Neutrophil (primary cell): ENCODE data around the gene RDH13.
"Not testable (repeated sequence)": the region's sequence is repeated elsewhere in the genome, so short reads cannot be mapped to it uniquely, and the experiment has no call there.

ENCODE experiments used
- H3K27ac ChIP-seq: fragments of 200-600 bp; sonication (generic); 2 replicates; pipeline ENCODE4 v1.5.1; 2016; ENCODE audit warnings: mild to moderate bottlenecking, moderate library complexity
- H3K27me3 ChIP-seq: fragments of 200-600 bp; sonication (generic); 2 replicates; pipeline ENCODE4 v1.6.0; 2016; ENCODE audit warnings: mild to moderate bottlenecking
- H3K36me3 ChIP-seq: fragments of 200-600 bp; sonication (generic); 2 replicates; pipeline ENCODE4 v1.5.1; 2017
- H3K4me1 ChIP-seq, 2 experiments: fragments of 200-600 bp in 1 of 2; sonication (generic) in 1 of 2; 1 replicate in 1 of 2; 2 replicates in 1 of 2; pipeline versions ENCODE4 v1.5.1 to v1.6.1; 2013 to 2016; ENCODE audit warnings: low read depth in 1 of 2, low read length in 1 of 2, mild to moderate bottlenecking in 1 of 2, moderate library complexity in 1 of 2; ENCODE audit not compliant: control insufficient read depth in 1 of 2, insufficient read depth in 1 of 2
- H3K4me3 ChIP-seq, 2 experiments: fragments of 200-600 bp in 1 of 2; sonication (generic) in 1 of 2; 1 replicate in 1 of 2; 2 replicates in 1 of 2; pipeline ENCODE4 v1.5.1; 2013 to 2016; ENCODE audit warnings: low read depth in 1 of 2, low read length in 1 of 2, mild to moderate bottlenecking in 1 of 2, moderate library complexity in 1 of 2
- H3K9me3 ChIP-seq: fragments of 200-600 bp; sonication (generic); 2 replicates; pipeline ENCODE4 v1.5.1; 2016
- CTCF ChIP-seq: fragments of 200-600 bp; sonication (generic); IDR thresholded peaks from 2 replicates; pipeline ENCODE4 v1.5.1; 2016; ENCODE audit warnings: antibody characterized with exemption

The RDH13 gene

GRCh38 chr19:55042344-55042678, 20.6 kb downstream of the RDH13 start:
- Histone ChIP-seq H3K27me3 (peaks cover 60% of the 10 kb centered on the region), H3K4me3 (no peak overlapping the region), H3K27ac (no peak overlapping the region), H3K36me3 (no peaks in the 10 kb centered on the region), H3K4me1 (no peaks in the 10 kb centered on the region), H3K9me3 (no peaks in the 10 kb centered on the region)
- TF ChIP-seq CTCF, result no peak

DNA sequence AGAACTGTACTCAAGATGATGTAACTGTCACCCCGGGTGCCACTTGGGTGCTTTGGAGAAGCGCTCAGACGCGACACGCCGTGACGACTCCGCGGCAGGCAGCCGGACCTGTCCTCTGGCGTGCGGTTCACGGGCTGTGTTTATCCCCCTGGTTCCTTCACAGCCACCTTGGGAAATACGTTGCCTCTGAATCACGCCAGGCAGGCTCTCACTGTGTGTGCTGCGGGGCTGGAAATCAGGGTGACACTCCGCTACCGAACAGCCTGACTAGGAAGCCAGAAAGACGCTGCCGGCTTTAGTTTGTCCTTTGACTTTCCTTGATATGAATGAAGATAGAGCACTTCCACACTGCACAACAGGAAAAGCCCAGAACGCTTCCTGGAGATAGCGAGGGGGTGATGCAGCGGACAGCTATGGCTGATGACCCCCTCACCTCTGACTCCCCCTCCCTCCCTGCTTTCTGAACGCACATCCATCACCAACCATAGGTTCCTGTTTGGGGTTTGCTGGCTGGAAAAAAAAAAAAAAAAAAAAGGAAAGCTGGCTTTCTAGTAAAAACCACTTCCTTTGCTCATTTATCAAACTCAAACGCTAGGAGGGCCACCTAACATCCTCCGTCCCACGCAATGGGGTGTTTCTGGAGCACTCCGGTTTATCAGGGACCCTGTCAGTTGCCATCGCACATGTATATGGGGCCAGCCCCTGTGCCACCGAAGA, 21.2 kb downstream of the RDH13 start:
- H3K9me3 ChIP-seq, result no peaks in the 10 kb centered on the region
- H3K36me3 ChIP-seq, result no peaks in the 10 kb centered on the region
- TF ChIP-seq CTCF, result no peak
- no peak overlapping the region for H3K4me3 ChIP-seq
- H3K4me1 ChIP-seq, result no peaks in the 10 kb centered on the region
- H3K27ac ChIP-seq, result no peak overlapping the region
- H3K27me3 ChIP-seq, result peaks cover 60% of the 10 kb centered on the region

GRCh38 chr19:55041244-55041626, 21.7 kb downstream of the RDH13 start:
- Histone ChIP-seq H3K27ac (no peak overlapping the region), H3K27me3 (peaks cover 60% of the 10 kb centered on the region), H3K36me3 (no peaks in the 10 kb centered on the region), H3K4me3 (no peak overlapping the region), H3K4me1 (no peaks in the 10 kb centered on the region), H3K9me3 (no peaks in the 10 kb centered on the region)
- TF ChIP-seq CTCF, result no peak

DNA sequence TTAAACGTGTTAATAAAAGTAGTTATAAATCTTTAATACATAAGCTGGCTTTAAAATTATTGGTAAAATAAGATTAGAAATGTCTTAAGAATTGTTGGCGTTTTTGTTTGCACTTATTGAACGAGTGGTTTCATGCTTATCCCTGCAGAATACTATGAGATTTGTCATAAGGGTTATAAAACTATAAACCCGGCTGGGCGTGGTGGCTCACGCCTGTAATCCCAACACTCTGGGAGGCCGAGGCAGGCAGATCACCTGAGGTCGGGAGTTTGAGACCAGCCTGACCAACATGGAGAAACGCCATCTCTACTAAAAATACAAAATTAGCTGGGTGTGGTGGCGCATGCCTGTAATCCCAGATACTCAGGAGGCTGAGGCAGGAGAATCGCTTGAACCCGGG, 22.3 kb downstream of the RDH13 start:
- not testable (repeated sequence) for H3K27ac ChIP-seq, H3K4me3 ChIP-seq, H3K9me3 ChIP-seq, H3K4me1 ChIP-seq, H3K36me3 ChIP-seq
- peaks cover 60% of the 10 kb centered on the region for H3K27me3 ChIP-seq

GRCh38 chr19:55037603-55038002, 25.3 kb downstream of the RDH13 start:
- H3K27me3 ChIP-seq, result peaks cover 51% of the 10 kb centered on the region
- H3K27ac ChIP-seq, H3K9me3 ChIP-seq, H3K36me3 ChIP-seq, H3K4me1 ChIP-seq, H3K4me3 ChIP-seq: not testable (repeated sequence)

- TF ChIP-seq CTCF, result no peak
- no peak overlapping the region for H3K27ac ChIP-seq
- no peaks in the 10 kb centered on the region for H3K9me3 ChIP-seq
Observed at GRCh38 chr19:55036058-55036457, 26.9 kb downstream of the RDH13 start.

GRCh38 chr19:55034751-55035150, 28.2 kb downstream of the RDH13 start:
- TF ChIP-seq CTCF, result no peak
- H3K4me1 ChIP-seq, result no peaks in the 10 kb centered on the region

More at GRCh38 chr19:55036058-55036457, 26.9 kb downstream of the RDH13 start:
- Histone ChIP-seq H3K27me3 (peaks cover 35% of the 10 kb centered on the region), H3K36me3 (no peaks in the 10 kb centered on the region), H3K4me1 (no peaks in the 10 kb centered on the region), H3K4me3 (no peak overlapping the region)

DNA sequence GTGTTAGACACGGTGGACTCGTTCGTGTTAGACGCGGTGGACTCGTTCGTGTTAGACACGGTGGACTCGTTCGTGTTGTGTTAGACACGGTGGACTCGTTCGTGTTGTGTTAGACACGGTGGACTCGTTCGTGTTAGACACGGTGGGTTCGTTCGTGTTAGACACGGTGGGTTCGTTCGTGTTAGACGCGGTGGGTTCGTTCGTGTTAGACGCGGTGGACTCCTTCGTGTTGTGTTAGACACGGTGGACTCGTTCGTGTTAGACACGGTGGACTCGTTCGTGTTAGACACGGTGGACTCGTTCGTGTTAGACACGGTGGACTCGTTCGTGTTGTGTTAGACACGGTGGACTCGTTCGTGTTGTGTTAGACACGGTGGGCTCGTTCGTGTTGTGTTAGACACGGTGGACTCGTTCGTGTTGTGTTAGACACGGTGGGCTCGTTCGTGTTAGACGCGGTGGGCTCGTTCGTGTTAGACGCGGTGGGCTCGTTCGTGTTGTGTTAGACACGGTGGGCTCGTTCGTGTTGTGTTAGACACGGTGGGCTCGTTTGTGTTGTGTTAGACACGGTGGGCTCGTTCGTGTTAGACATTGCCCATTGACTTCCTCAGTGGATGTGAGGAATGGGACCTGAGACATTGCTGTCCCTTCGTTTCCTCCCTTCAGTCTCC, 29.8 kb downstream of the RDH13 start:
- H3K27me3 ChIP-seq, H3K36me3 ChIP-seq, H3K4me3 ChIP-seq, H3K9me3 ChIP-seq, H3K4me1 ChIP-seq, H3K27ac ChIP-seq: not testable (repeated sequence)

More at GRCh38 chr19:55034751-55035150, 28.2 kb downstream of the RDH13 start:
- H3K36me3 ChIP-seq, result no peaks in the 10 kb centered on the region
- H3K27ac ChIP-seq, result no peak overlapping the region
- H3K27me3 ChIP-seq, result peaks cover 22% of the 10 kb centered on the region
- no peak overlapping the region for H3K4me3 ChIP-seq
- H3K9me3 ChIP-seq, result no peaks in the 10 kb centered on the region
